ENCODE results near the gene FAM163B.

Gene FAM163B

GRCh38 chr9:133609311-133610098 is at the start of gene FAM163B:
Gene FAM163B, minus strand, starts transcription at chr9:133609389. Its CDS starts 29,166 bp downstream, at chr9:133580223.
- DNase-seq = peak in 3 of 4 experiments; percentile 21 to 47 (median 29)

- DNase-seq = no peak
These were observed 48.0 kb upstream of the FAM163B start for GRCh38 chr9:133657120-133657661.

DNA sequence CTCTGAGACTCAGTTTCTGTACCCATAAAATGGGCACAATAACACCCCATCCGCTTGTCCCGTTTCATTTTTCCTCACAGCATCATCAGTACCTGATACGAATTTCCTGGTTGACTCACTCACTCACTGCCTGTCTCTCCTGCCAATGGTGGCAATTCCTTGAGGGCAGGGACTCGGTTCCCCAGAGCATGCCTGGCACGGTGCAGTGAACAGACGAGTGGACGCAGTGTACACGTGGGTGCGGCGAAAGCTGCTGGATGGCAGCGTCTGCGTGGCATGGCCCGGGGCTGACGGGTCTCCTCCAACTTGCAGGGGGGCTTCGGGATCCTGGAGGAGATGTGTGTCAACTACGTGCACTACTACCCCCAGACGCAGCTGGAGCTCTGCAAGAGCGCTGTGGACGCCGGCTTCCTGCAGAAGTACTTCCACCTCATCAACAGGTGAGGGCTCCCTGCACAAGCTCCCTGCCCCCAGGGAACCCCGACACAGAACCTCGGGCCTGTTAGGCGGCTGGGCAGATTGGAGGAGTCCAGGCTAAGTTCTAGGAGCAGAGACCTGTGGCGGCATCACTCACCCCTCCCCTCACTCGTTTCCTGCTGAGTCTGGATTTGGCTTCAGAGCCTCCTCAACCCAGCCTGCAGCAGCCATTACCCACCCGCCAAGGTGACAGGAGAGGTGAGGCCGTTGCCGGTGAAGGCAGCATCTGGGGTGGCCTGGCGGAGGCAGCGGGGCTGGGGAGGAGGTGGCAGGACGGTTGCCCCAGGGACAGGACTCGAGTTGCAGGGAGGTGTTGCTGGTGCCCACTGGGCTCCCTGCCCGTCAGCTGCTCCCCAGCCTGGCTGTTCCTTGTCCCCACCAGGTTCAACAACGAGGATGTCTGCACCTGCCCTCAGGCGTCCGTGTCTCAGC is 47.3 kb upstream of the FAM163B start:
- DNase-seq = peak in 2 of 4 experiments; percentile 44 to 65

GRCh38 chr9:133655701-133656100 is 46.5 kb upstream of the FAM163B start:
- no peak for DNase-seq

DNA sequence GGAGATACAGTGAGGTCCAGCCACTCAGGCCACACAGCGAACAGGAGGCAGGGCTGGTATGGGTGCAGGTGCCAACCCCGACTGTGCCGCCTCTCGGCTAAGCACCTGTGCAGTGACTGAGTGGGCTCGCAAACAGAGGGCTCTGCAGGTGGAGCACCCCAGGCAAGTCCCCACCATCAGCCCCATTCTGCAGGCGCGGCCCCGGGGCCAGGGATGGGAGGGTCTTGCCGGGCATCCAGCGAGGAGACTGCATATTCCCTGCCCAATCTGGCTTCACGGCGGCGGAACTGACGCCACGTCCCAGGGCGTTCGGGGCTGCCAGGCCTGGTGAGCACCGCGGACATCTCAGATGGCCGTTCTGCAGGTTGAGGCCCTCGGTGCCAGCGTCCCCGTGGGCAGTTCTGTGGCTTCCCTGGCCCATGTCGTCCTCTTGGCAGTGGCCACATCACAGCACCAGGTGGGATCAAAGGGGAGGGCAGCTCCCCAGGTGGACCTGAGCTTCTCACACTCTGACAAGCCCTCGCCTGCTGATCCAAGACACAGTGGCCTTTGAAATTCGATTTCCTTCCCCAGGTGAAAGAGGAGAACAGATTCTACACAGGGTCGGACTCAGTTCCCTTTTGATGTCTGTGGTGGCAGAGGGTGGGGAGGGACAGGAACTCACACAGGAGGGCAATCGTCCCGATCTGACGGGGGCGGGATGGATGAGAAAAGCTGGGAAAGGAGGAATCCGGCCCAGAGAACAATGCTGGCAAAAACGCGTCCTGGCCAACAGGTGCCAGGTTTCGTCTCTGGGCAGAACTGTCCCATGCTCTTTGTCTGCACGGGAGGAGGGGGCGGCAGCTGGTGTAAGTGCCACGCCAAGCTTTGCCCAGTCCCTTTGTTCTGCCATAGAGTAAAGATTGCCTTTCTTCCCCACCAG is 45.8 kb upstream of the FAM163B start:
- no peak for DNase-seq

DNA sequence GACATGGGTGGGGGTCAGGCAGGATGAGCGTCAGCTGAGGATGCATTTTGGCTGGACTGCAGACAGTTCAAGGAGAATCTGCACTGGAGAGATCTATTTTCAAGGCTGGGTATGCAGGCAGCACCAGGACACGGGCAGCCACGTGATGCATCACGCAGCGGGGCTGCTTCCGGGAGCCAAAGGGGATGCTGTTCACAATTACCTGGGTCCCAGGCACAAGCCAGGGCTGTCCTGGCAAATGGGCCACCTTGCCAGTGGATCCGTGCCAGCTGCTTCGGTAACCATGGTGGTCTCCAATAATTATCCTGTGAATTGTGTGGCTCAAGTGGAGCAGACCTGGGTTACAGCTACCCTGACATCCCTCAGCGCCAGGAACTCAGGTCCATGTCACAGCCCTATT is 44.4 kb upstream of the FAM163B start:
- no peak for DNase-seq

- DNase-seq = no peak
These were observed 40.8 kb upstream of the FAM163B start for GRCh38 chr9:133650026-133650425.

- no peak for DNase-seq
These were observed 40.0 kb upstream of the FAM163B start for GRCh38 chr9:133649194-133649593.

- DNase-seq = no peak
These were observed 38.7 kb upstream of the FAM163B start for GRCh38 chr9:133647765-133648469.

GRCh38 chr9:133647148-133647547 is 38.0 kb upstream of the FAM163B start:
- no peak for DNase-seq

DNA sequence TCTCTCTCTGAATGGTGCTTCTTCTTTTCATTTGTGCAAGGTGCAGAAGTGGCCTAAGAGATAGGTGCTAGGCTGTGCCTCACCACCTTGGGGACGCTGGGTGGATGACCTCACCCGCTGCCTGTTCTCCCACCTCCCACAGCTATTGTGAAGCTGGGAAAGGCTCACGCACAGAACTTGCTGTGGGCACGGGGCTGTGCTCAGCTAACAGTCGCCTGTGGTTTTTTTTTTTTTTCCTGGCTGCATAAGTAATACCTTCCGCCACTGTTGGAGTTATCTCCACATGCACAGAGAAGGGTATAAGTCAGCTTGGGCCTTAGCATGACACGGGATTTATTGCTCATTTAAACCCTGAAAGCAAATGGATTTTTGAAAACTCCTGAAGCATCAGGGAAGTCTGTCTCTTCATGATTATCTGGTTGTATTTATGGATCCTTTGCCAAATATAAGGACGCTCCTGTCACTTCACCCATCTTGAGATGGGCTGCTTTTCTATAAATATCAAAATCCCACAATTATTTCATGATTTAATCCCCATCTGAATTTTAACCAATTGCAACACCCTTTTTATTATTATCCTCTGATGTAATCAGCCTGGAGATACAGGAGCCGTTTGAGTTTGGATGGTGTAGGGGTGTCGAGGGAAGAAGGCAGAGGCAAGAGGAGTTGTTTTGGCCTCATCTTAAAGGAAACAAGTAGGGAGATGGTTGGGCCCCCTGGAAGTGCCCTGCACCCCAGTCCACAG is 36.0 kb upstream of the FAM163B start:
- DNase-seq = no peak

DNA sequence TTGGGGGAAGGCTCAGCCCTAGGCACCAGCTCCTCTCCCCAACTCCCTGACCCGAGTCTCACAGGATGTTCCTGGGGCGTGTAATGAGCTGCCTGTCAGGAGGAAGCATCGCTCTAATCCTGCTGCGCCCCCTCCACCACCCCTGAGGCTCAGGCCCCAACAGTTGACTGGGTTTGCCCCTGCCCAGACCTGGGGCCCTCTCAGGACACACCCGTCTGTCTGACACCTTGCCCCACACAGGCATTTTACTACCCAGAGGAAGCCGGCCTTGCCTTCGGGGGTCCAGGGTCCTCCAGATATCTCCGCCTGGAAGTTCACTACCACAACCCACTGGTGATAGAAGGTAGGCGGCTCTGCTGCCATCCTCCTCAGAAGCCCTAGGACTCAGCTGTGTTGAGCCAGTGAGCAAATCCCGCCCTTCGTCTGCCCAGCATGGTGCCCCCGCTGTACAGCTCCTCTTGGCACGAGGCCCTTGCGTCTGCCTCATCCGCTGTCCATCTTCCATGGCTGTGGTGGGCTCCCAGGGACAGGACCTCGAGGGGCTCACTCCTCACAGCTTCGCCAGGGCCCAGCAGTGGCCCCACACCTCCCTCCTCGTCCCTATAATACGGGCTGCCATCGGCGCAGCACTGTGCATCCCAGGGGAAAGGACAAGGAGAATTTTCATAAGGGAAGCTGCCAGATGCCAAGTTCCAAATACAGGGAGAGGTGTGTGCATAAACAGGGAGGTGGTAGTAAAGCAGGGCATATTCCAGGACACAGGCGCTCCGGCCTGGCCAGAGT is 35.0 kb upstream of the FAM163B start:
- DNase-seq = no peak

GRCh38 chr9:133643362-133643755 is 34.2 kb upstream of the FAM163B start:
- no peak for DNase-seq

DNA sequence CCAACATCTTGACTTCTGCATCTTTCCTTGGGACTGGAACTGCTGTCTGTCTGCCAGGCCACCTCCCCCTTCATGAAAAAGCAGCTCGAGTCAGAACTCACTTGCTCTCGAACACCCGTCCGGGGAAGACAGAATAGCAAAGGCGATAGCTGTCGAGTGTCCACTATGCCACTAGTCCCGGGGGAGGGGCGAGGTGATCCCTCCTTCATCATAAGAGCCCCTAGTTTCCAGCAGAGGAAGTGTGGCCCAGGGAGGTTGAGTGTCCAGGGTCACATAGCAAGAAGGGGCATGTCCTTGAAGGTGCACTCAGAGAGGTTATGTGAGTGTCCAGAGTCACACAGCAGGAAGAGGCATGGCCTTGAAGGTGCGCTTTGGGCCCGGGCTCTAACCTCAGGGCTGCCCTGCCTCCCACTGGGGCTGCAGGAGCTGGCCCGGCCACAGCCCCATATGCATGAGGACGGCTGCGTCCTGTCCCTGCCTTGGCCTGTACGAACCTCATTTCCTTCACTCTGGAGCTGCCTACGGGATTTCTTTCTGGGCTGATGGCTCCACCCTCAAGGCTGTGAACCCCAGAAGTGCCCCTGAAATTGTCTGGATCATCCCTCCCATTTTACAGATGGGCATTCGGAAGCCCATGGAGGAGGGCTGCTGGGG is 33.6 kb upstream of the FAM163B start:
- no peak for DNase-seq

DNA sequence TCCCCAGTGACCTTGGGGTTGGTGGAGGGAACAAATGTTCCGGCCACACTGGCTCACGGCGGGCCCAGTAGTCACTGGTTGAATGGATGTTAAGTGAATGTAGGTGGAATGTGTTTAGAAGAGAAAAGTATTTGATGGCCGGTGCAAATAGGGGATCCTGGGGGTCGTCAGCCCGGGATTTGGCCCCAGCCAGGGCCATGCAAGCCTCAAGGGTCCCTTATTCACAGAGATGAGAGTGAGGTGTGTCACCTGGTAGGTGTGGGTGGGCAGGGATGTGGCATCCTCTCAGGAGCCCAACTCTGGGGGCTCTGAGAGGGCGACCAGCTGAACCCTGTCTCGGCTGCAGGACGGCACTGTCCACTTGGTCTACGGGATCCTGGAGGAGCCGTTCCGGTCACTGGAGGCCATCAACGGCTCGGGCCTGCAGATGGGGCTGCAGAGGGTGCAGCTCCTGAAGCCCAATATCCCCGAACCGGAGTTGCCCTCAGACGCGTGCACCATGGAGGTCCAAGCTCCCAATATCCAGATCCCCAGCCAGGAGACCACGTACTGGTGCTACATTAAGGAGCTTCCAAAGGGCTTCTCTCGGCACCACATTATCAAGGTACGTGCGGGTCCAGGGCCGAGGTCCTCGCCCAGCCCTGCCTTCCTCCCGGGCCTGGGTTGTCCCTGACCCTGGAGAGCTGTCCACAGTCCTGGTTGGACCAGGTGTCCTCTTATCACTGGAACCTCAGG is 32.8 kb upstream of the FAM163B start:
- DNase-seq = no peak

GRCh38 chr9:133641396-133641655 is 32.1 kb upstream of the FAM163B start:
- no peak for DNase-seq

DNA sequence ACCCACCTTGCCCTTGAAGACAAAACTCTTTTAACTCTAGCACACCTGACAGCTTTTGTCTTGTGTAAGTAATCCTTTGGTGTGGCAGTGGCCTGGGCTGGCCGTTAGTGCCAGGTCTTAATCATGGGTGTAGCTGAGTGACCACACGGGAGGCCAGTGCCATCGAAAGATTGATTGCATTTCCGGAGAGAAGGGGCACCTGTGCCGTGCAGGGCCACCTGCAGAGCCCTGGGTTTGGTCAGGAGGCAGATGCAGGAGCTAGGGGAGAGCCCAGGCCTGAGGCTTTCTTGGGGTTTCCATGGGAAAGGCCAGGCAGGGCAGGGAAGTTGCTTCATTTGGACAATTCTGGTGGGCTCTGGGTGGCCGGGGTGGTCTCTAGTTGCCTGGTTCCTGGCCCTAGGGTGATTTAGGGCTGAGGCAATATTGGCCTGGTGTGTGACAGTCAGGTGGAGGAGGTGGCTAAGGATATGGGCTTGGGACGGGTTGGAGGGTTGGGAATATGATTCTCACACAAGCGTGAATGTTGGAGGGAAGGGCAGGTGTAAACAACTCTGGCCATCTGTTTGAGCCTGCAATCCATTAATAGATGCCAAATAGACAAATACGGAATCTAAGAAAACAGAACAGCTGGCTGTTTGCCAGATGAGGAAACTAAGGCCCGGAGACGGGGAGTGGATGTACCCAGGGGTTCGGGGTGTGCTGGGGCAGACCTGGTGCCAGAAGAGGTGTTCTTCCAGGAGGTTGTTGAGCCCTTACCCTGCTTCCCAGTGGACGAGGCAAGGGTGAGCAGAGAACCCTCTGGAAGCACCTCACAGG is 31.6 kb upstream of the FAM163B start:
- no peak for DNase-seq

- no peak for DNase-seq
These were observed 31.0 kb upstream of the FAM163B start for GRCh38 chr9:133640160-133640559.
